ENCODE results near the gene USP24. TPM values are rescaled to one million over a fixed set of nuclear protein-coding genes. Genes with fewer than 3 reads are reported as not detected.

Gene USP24
- total RNA-seq, 4 donors from 2014 or later, result 21.8 to 47.1 (median 28.1) TPM

DNA sequence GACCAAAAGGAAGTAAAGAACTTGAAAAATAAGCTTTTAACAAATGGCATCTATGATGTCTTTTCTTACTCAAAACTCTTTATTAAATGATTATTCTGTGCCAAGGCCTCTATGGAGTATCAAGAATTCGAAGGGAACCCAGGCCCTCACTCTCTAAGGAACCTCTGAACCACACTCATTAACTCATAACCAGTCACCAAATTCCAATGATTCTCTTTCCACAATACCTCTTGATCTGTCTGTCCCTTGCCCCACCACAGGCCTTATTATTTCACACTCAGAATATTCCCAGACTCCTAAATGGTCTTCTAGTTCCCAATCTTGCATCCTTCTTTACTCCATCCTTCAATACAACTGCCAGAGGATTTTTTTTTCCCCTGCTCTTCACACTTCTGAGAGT lies 138.8 kb downstream of the USP24 start:
- Histone ChIP-seq H3K27me3 (no peaks in the 10 kb centered on the region), H3K4me3 (no peak overlapping the region), H3K36me3 (peaks cover 8 to 100% (median 56%) of the 10 kb centered on the region in 3 donors), H3K9me3 (no peaks in the 10 kb centered on the region), H3K27ac (no peak overlapping the region), H3K4me1 (no peaks in the 10 kb centered on the region)
- no peak for TF ChIP-seq CTCF (IDR thresholded peaks at IDR 0.05)
- no peak for TF ChIP-seq POLR2A (IDR thresholded peaks at IDR 0.05)
- intact Hi-C loops (cut with DNase I), result no loop called here
- WGBS, 2 donors, result 83 to 100% methylated on average over 1 of the region's 1 CpG
- no peak for DNase-seq

DNA sequence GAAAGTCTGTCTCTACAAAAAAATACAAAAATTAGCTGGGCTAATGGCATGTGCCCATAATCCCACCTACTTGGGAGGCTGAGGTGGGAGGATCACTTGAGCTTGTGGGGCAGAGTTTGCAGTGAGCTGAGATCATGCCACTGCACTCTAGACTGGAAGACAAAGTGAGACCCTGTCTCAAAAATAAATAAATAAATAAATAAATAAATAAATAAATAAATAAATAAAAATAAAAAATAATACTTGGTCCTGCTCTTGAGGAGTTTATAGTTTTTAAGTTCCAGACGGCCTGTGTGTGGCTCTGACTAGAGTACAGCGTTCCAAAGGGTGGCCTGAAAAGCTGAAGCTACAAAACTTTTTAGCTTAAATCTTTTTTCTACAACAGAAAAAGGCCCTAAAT lies 140.7 kb downstream of the USP24 start:
- peaks cover 13 to 100% (median 56%) of the 10 kb centered on the region in 3 donors for H3K36me3 ChIP-seq
- WGBS, 2 donors, result 62 to 84% methylated on average over 2 of the region's 2 CpGs
- no peaks in the 10 kb centered on the region for H3K9me3 ChIP-seq
- no peaks in the 10 kb centered on the region for H3K4me1 ChIP-seq
- intact Hi-C loops (cut with DNase I), result no loop called here
- H3K27ac ChIP-seq, result no peak overlapping the region
- H3K27me3 ChIP-seq, result no peaks in the 10 kb centered on the region
- H3K4me3 ChIP-seq, result no peak overlapping the region
- DNase-seq, result no peak
- no peak for TF ChIP-seq CTCF (IDR thresholded peaks at IDR 0.05)
- no peak for TF ChIP-seq POLR2A (IDR thresholded peaks at IDR 0.05)

- no peak for DNase-seq
- no peaks in the 10 kb centered on the region for H3K4me1 ChIP-seq
- intact Hi-C loops (cut with DNase I), result no loop called here
- H3K27ac ChIP-seq, result no peak overlapping the region
- peaks cover 13 to 100% (median 59%) of the 10 kb centered on the region in 3 donors for H3K36me3 ChIP-seq
- no peaks in the 10 kb centered on the region for H3K27me3 ChIP-seq
- TF ChIP-seq POLR2A (IDR thresholded peaks at IDR 0.05) (no peak), CTCF (IDR thresholded peaks at IDR 0.05) (no peak)
- no peaks in the 10 kb centered on the region for H3K9me3 ChIP-seq
- H3K4me3 ChIP-seq, result no peak overlapping the region
- 68 to 90% methylated on average over 2 to 3 of the region's 3 CpGs for WGBS, 2 donors
Observed at GRCh38 chr1:55073187-55073916, 141.8 kb downstream of the USP24 start.

DNA sequence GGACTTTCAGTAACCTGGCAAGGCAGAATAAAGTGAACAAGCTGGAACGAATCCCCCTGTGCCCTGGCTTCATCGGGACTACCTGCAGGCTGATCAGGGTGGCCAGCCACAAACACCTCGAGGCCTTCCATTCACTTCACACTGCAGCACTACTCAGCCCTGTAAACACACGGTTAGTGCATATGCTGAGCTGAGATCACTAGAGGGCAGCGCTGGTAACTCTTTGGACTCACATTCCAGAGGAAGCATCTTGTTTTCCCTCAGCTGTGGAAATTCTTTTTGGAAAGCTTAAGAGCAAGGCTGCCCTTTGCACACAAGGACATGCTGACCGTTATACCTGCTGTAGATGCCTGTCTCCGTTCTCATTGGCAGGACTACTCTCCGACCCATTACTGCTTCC lies 143.7 kb downstream of the USP24 start:
- Histone ChIP-seq H3K27ac (no peak overlapping the region), H3K4me3 (no peak overlapping the region), H3K9me3 (no peaks in the 10 kb centered on the region), H3K36me3 (peaks cover 21 to 100% (median 60%) of the 10 kb centered on the region in 3 donors), H3K4me1 (no peaks in the 10 kb centered on the region), H3K27me3 (no peaks in the 10 kb centered on the region)
- 44 to 59% methylated on average over 7 to 8 of the region's 8 CpGs for WGBS, 2 donors
- TF ChIP-seq POLR2A (IDR thresholded peaks at IDR 0.05) (no peak), CTCF (IDR thresholded peaks at IDR 0.05) (peak in 1 of 6 experiments; percentile 30)
- intact Hi-C loops (cut with DNase I), result no loop called here
- DNase-seq, result no peak

DNA sequence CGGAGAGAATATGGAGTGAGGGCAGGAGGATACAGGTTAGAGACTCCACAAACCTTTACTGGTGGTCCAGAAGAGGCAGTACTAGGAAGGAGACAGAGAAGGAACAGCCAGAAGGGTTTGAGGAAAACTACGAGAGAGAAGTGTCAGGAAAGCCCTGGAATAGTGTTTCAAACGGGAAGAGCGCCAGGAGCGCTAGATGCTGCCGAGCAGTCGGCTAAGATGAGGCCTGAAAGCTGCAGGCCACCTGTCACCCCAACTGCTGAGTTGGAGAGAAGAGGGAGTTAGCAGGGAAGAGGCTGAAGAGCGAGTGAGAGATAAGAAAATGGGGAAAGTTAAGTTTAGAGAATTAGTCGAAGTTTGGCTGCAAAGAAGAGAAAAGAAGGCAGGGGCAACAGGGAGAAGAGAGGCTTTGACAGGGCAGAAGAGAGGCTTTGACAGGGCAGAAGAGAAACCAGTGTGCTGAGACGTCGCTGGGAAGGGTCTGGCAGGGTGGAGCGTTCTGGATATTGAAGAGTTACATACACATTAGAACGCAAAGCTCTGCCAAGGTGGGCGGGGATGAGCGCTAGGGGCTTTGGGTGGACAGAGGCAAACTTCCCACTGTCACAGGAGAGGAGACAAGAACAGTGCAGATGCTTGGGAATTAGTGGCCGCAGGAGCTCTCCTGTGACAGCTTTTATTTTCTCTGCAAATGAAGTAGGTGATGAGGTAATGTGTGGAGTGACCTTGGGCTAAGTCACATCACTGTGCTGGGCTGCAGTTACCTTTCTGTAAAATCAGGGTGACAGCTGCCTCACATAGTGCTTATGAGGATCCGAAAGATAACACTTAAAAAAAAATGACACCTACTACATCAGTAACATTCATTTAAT lies 144.6 kb downstream of the USP24 start:
- no peak for TF ChIP-seq CTCF (IDR thresholded peaks at IDR 0.05)
- TF ChIP-seq POLR2A (IDR thresholded peaks at IDR 0.05), result no peak
- H3K9me3 ChIP-seq, result no peaks in the 10 kb centered on the region
- H3K4me1 ChIP-seq, result peaks cover 0 to under 1% (median 0%) of the 10 kb centered on the region in 3 donors
- no peak for DNase-seq
- H3K27me3 ChIP-seq, result no peaks in the 10 kb centered on the region
- peaks cover 21 to 100% (median 60%) of the 10 kb centered on the region in 3 donors for H3K36me3 ChIP-seq
- intact Hi-C loops (cut with DNase I), result no loop called here
- no peak overlapping the region for H3K4me3 ChIP-seq
- H3K27ac ChIP-seq, result no peak overlapping the region
- 73 to 82% methylated on average over 17 of the region's 17 CpGs for whole genome bisulfite sequencing, 2 donors

Measured in esophagus squamous epithelium (tissue), 5 donors.